Ascending aorta (tissue), 2 donors: Measurements from ENCODE around the gene FNTB. TPM values are rescaled to one million over a fixed set of nuclear protein-coding genes. Genes with fewer than 3 reads are reported as not detected.

ENCODE experiments used
- DNase-seq, 2 donors: peaks; one replicate each; pipeline ENCODE4 v3.0.0-alpha.2; 2019; ENCODE audit warnings: low spot score in 2 of 2
- H3K27ac ChIP-seq, 2 donors: fragments of 200-600 bp; sonication (generic); one replicate each; pipeline ENCODE4 v1.5.1; 2016 to 2017; ENCODE audit warnings: mild to moderate bottlenecking in 1 of 2
- H3K27me3 ChIP-seq: fragments of 200-600 bp; sonication (generic); one replicate; pipeline ENCODE4 v1.5.1; 2017
- H3K36me3 ChIP-seq, 2 donors: fragments of 200-600 bp; sonication (generic); one replicate each; pipeline ENCODE4 v1.5.1; 2016
- H3K4me1 ChIP-seq, 2 donors: fragments of 200-600 bp; sonication (generic); one replicate each; pipeline ENCODE4 v1.5.1; 2016 to 2017; ENCODE audit warnings: mild to moderate bottlenecking in 1 of 2
- H3K4me3 ChIP-seq, 2 donors: fragments of 200-600 bp; sonication (generic); one replicate each; pipeline ENCODE4 v1.5.1; 2016 to 2017; ENCODE audit warnings: mild to moderate bottlenecking in 1 of 2
- H3K9me3 ChIP-seq, 2 donors: fragments of 200-600 bp; sonication (generic); one replicate each; pipeline ENCODE4 v1.5.1; 2016
- CTCF ChIP-seq, 3 experiments: fragments of 200-600 bp in 2 of 3; fragments of 450-650 bp in 1 of 3; sonication (generic) in 2 of 3; IDR thresholded peaks; one replicate each; pipeline ENCODE4 v1.5.1; 2016 to 2019; ENCODE audit warnings: antibody characterized with exemption in 3 of 3, mild to moderate bottlenecking in 1 of 3, moderate library complexity in 1 of 3
- intact Hi-C: fragments of 100-400 bp; cut with DNase I; formaldehyde crosslinking; loops from one replicate; pipeline ENCODE4 v1.15.1; 2023
- total RNA-seq: library from RNA; depleted of rRNA; stranded (reverse); fragments of >200 nt; gene quantifications from one replicate; pipeline ENCODE4 v1.1.0, GENCODE V29; 2016

The FNTB gene
- total RNA-seq, 1 donor from 2014 or later: 13.9 TPM

GRCh38 chr14:65101631-65102440 lies 115.1 kb downstream of the FNTB start:
- H3K27me3 ChIP-seq: no peaks in the 10 kb centered on the region
- TF ChIP-seq CTCF (IDR thresholded peaks at IDR 0.05): no peak
- H3K27ac ChIP-seq: peak overlapping the region; percentile 81 to 88
- H3K4me3 ChIP-seq: peak overlapping the region; percentile 89 to 93
- H3K4me1 ChIP-seq: peaks cover 11 to 38% of the 10 kb centered on the region in 2 donors
- peak in 1 of 2 donors; percentile 65 for DNase-seq
- intact Hi-C loops: loop anchor here (1.0 to 10.0 kb wide), 5 partner anchors 55 to 715 kb away; partner anchors contain the start of genes CHURC1, FUT8 and MTHFD1
- no peaks in the 10 kb centered on the region for H3K9me3 ChIP-seq
- no peaks in the 10 kb centered on the region for H3K36me3 ChIP-seq

GRCh38 chr14:65102441-65103149 lies 115.9 kb downstream of the FNTB start, which contains the start of gene MAX:
MAX (minus strand) TSS chr14:65102517; CDS start chr14:65102339, 178 bp downstream.
- no peak for TF ChIP-seq CTCF (IDR thresholded peaks at IDR 0.05)
- peak within 1 kb of the TSS; percentile 81 to 88 for H3K27ac ChIP-seq
- peak; percentile 97 to 99 for DNase-seq
- H3K4me1 ChIP-seq: peaks cover 6 to 32% of the 10 kb centered on the region in 2 donors
- no peaks in the 10 kb centered on the region for H3K36me3 ChIP-seq
- no peaks in the 10 kb centered on the region for H3K27me3 ChIP-seq
- intact Hi-C loops: loop anchor here (1.0 to 10.0 kb wide), 5 partner anchors 54 to 715 kb away; partner anchors contain the start of genes CHURC1, FUT8 and MTHFD1
- peak within 1 kb of the TSS; percentile 89 to 93 for H3K4me3 ChIP-seq
- no peaks in the 10 kb centered on the region for H3K9me3 ChIP-seq

GRCh38 chr14:65103150-65103760 lies 116.6 kb downstream of the FNTB start:
- TF ChIP-seq CTCF (IDR thresholded peaks at IDR 0.05): no peak
- Histone ChIP-seq H3K27ac (no peak overlapping the region), H3K4me1 (peaks cover under 1 to 25% of the 10 kb centered on the region in 2 donors), H3K36me3 (no peaks in the 10 kb centered on the region), H3K4me3 (peak overlapping the region; percentile 88 to 89), H3K9me3 (no peaks in the 10 kb centered on the region), H3K27me3 (no peaks in the 10 kb centered on the region)
- intact Hi-C loops: loop anchor here (2.0 to 10.0 kb wide), 4 partner anchors 54 to 716 kb away; partner anchors contain the start of genes CHURC1, FUT8 and MTHFD1
- no peak for DNase-seq

GRCh38 chr14:65104791-65105190 lies 118.1 kb downstream of the FNTB start:
- Histone ChIP-seq H3K4me1 (peaks cover 0 to 19% of the 10 kb centered on the region in 2 donors), H3K9me3 (no peaks in the 10 kb centered on the region), H3K4me3 (no peak overlapping the region), H3K27me3 (no peaks in the 10 kb centered on the region), H3K27ac (no peak overlapping the region), H3K36me3 (no peaks in the 10 kb centered on the region)
- TF ChIP-seq CTCF (IDR thresholded peaks at IDR 0.05): no peak
- intact Hi-C loops: loop anchor here (5.0 to 10.0 kb wide), 2 partner anchors 190 to 717 kb away; partner anchors contain the start of genes CHURC1 and MTHFD1
- no peak for DNase-seq

- H3K4me1 ChIP-seq: peaks cover 0 to 5% of the 10 kb centered on the region in 2 donors
- intact Hi-C loops: loop anchor here (10.0 kb wide), 1 partner anchor 192 kb away; the partner anchor contains the start of gene CHURC1
- H3K36me3 ChIP-seq: no peaks in the 10 kb centered on the region
- no peak overlapping the region for H3K27ac ChIP-seq
- no peak overlapping the region for H3K4me3 ChIP-seq
- H3K27me3 ChIP-seq: no peaks in the 10 kb centered on the region
- no peak for TF ChIP-seq CTCF (IDR thresholded peaks at IDR 0.05)
- H3K9me3 ChIP-seq: no peaks in the 10 kb centered on the region
- no peak for DNase-seq
Measured at GRCh38 chr14:65106316-65106715, 119.6 kb downstream of the FNTB start.
